Stimulated activated CD4-positive, alpha-beta T cell treated with anti-CD3 and anti-CD28 coated beads, TNF-alpha, amount 100 ng/mL, for 24 hours (primary cell): ENCODE measurements around the gene XIAP.
"Not testable (repeated sequence)": the region's sequence is repeated elsewhere in the genome, so short reads cannot be mapped to it uniquely, and the experiment has no call there.

Experiments
- DNase-seq, 3 experiments: peaks; one replicate each; pipeline ENCODE4 v3.0.0-alpha.2; 2020; ENCODE audit warnings: low read depth in 3 of 3

XIAP gene

DNA sequence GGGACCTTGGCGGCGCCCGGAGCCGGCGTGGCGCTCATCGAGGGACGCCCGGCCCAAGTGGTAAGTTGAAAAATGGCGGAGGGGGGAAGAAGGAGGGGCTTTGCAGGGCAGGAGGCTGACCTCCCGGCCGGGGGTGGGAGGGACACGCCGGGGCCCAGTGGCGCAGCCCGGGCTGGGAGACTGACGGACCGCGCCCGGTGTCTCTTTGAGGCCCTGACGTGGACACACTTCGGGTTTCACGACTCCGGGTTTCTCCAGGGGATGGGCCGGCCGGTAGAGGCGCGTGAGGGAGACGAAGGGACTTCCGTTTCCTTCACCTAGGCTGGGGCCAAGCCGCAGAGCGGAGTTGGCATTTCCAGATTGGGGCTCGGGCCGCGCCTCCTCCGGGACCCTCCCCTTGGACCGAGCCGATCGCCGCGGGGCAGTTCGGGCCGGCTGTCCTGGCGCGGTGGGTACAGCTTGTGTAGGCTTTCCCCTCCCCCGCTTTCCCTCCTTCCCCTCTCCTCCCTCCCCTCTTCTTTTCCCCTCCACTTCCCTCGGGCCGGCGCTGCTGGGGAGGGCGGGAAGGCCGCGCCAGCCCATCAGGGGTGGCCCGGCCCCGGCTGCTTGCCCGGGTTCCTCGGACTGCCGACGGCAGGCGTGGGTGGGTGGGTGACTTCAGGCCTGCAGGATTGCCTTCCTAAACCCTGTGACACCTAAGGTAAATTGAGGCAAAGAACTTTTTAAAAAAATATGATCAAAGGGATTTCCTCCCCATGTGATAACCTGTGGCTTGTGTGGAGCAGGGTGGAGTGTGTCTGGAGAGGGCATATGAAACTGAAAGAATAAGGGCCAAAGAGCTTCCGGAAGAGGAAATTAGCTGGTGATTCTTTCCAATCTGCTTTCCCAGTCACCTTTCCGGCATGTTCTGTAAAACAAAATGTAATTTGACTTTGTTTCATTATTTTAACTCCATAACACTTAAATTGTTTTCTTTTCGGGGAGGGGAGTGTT lies at the start of gene XIAP:
Gene XIAP, plus strand, starts transcription at position 208 of the 993 bp plus-strand sequence. CDS start 25,610 bp downstream, outside the sequence.
- peak; percentile 22 to 65 (median 28) for DNase-seq

DNA sequence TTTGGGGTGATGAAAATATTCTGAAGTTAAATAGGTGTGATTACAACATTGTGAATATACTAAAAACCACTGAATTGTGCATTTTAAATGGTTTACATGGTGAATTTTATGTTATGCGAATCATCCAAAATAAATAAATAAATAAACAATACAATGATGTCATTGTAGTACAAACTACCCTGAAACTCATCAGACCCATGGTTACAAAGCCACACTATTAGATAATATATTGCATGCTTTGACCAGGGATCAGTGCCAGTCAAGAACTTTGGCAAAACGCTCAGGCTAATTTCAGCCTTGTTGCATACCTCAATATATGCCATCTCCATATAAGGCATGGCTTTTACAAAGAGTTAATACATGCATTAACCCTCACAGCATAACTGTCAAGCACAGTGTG lies 45.5 kb upstream of the XIAP start:
- DNase-seq: no peak

DNA sequence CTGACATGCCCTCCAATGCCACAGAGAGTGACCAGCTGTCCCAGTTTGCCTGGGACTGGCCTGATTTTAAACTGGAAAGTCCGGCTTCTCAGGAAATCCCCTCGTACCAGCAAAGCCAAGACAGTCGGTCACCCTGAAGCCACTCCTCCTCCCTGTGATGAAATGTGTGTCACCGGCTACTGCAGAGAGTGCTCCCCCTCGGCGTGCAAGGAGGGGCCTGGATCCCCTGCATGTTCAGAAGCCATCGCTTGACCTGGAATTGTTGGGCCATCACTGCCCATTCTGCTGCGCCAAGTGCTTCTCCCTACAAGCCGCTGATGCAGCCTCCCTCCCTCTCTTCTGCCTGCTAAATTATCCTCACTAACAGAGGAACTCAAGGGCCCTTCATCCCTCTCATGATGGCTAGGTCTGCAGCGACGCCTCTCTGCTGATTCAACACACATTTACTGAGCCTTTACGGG lies 44.9 kb upstream of the XIAP start:
- DNase-seq: not testable (repeated sequence)

DNA sequence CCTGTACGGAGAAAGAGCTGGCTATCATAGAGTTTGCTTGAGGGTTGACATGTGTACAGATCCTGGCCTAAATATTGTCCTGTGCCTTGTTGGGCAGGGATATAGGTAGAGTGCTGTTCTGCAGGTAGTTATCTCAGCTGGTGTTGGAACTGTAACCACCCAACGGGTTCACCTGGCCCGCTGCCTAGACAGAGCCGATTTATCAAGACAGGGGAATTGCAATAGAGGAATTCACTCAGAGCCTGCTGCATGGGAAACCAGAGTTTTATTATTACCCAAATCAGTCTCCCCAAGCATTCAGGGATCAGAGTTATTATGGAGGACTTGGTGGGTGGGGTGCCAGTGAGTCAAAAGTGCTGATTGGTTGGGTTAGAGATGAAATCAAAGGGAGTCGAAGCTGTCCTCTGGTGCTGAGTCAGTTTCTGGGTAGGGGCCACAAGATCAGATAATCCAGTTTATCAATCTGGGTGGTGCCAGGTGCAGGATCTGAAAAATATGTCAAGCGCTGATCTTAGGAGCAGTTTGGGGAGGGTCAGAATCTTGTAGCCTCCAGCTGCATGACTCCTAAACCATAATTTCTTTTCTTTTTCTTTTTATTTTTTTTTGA lies 42.5 kb upstream of the XIAP start:
- DNase-seq: no peak

DNA sequence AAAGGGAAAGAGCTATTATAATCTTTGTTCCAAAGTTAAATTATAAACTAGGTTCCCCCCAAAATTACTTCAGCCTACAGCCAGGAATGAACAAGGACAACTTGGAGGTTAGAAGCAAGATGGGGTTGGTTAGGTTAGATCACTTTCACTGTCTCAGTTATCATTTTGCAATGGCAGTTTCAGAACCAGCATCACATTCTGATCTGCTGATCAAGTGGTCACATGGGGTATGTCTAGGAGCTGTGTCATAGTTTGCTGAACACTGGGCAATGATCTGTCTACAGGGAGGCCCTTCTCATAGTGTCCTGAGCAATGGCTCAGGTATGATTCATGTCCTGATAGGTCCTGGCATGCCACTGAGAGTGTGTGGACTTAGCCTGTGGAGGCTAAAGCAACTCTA lies 41.6 kb upstream of the XIAP start:
- DNase-seq: no peak

DNA sequence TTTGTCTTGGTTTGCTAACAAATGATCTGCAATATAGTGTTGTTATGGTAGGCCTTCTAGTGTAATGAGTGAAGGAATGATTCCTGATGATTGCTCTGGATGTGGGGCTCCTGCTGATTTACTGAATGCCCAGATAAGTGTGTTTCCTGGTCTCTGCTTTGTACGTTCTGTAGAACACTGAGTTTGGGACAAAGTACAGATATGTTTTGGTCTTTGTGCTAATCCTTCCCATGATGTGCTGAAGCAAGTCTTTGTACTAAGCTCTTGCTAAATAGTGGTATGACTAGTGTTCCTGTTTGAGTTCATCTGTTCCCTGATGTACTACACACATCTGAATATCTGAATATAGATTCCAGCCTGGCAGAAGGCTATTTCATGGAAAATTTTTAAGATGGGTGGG lies 36.9 kb upstream of the XIAP start:
- DNase-seq: no peak

DNA sequence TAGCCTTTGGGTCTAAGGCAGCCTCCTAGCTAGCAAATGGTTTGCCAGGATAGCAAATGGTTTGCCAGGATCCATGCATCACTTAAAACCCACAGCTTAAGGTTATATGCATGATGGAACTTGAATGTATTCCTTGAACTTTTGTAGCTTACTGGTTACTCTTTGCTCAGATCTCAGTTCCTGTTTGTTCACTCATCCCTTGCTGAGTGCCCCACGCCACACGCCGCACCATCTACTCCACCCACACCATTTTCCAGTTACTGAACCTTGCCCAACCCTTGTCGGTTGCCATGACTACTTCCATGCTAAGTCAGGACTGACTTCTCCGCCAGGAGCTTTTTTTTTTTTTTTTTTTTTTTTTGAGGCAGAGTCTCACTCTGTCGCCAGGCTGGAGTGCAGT lies 29.5 kb upstream of the XIAP start:
- DNase-seq: peak in 1 of 3 experiments; percentile 24

DNA sequence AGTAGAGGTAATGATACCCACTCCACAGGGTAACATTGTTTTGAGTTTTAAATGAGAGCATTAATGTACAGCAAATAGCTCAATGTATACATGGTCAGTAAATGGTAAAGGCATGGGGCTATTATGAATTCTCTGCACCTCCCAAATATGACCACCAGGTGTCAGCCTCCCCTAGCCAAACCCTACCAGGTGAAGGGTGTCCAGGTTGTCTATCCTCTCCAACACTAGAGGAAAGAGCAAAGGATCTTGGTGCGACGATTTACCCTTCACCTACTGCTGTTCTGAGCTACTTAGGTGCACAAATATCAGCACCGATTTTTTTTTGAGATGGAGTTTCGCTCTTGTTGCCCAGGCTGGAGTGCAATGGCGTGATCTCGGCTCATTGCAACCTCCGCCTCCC lies 26.5 kb upstream of the XIAP start:
- peak; percentile 29 to 51 (median 32) for DNase-seq

DNA sequence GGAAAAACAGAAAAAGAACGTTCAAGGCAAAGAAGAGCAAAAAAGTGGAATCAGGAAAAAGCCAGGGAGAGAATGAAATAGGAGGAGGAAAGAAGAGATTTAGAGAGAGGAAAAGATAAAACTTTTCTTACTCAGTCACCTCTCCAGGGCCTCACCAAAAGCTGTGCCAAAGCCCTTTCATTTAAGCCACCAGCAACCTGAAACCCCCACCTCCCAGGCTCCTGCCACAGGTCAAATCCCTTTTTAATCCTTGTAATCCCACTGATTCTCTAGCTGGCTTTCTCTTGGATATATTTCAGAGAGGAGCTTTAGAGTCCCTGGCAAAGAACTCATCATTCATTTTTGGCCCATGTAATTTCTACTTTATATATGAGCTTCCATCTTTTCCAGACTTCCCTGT lies 25.7 kb upstream of the XIAP start:
- no peak for DNase-seq

DNA sequence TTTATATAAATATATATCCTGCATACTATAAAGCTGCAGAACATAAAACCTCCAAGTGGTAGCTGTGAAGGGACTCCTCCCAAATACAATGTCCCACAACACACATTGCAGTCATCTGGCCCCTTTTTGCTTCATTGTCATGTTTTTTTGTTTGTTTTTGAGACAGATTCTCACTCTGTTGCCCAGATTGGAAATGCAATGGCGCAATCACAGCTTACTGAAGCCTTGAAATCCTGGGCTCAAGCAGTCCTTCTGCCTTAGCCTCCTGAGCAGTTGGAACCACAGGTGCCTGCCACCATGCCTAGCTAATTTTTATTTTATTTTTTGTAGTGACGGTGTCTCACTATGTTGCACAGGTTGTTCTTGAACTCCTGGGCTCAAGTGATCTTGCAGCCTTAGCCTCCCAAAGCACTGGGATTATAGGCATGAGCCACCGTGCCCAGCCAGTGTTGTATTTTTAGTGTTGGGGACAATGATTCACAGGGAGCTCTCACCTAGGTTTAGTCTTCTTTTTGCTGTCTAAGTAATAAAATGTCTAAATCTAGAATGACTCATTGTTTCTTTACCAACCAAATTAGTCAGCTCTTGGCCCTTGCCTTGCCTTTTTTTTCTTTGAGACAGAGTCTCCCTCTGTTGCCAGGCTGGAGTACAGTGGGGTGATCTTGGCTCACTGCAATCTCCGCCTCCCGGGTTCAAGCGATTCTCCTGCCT lies 24.0 kb upstream of the XIAP start:
- peak in 1 of 3 experiments; percentile 25 for DNase-seq

DNA sequence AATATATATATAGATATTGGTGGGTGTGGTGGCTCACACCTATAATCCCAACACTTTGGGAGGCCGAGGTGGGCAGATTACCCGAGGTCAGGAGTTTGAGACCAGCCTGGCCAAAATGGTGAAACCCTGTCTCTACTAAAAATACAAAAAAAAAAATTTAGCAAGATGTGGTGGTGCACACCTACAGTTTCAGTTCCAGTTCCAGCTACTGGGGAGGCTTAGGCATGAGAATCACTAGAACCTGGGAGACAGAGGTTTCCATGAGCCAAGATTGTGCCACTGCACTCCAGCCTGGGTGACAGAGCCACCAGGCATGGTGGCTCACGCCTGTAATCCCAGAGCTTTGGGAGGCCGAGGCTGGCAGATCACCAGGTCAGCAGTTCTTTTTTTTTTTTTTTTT lies 14.7 kb upstream of the XIAP start:
- DNase-seq: not testable (repeated sequence)

DNA sequence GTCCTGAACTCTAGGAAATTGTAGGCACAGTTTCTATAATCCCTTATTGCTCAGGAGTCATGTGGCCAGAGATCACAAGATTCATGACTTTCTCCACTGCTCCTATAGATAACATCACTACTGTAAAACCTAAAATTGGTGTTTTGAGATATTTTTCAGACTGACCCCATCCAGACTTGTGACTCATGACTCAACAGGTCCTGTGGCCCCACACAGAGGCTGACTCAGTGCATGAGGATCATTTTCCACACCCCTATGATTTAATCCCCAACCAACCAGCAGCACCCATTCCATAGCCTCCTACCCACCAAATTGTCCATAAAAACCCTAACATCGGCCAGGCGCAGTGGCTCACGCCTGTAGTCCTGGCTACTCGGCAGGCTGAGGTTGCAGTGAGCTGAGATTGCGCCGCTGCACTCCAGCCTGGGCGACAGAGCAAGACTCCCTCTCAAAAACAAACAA lies 13.2 kb upstream of the XIAP start:
- no peak for DNase-seq

DNA sequence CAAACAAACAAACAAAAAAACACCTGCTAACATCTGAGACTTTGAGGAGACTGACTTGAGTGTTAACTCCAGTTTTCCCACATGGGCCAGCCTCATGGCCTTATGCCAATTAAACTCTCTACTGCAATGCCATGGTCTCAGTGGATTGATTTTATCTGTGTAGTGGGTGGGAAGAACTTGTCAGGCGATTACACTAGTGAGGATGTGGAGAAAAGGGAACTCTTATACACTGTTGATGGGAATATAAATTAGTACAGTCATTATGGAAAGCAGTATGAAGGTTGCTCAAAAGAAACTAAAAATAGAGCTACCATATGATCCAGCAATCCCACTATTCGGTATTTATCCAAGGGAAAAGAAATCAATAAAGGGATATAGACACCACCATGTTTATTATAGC lies 12.8 kb upstream of the XIAP start:
- DNase-seq: no peak

DNA sequence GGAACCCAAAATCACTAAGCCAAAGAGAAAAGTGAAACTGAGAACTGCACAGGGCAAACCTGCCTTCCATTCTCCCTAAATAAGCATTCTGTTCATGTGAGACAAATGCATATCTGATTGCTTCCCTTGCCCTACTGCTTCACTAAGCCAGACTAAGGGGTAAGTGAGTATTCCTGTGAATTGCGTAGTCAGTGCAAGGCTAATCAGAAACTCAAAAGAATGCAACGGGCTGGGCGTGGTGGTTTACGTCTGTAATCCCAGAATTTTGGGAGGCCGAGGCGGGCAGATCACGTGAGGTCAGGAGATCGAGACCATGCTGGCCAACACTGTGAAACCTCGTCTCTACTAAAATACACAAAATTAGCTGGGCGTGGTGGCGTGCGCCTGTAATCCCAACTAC lies 10.8 kb upstream of the XIAP start:
- no peak for DNase-seq

DNA sequence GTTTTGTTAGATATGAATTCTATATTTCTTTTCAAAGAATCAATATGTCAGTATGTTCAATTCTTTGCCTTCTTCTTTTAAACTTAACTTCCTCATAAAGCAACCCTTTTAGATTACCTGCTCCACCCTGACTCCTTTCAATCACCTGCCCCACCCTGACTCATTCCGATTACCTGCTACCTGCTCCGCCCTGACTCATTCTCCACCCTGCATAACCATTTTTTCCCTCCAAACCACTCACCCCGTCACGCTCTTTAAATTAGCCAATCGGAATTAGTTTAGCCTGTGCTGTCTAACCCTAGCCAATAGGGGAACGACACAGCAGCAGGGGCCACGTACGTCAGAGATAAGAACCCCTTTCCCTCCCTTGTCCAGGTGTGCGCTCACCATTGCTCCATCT lies 9.9 kb upstream of the XIAP start:
- not testable (repeated sequence) for DNase-seq

DNA sequence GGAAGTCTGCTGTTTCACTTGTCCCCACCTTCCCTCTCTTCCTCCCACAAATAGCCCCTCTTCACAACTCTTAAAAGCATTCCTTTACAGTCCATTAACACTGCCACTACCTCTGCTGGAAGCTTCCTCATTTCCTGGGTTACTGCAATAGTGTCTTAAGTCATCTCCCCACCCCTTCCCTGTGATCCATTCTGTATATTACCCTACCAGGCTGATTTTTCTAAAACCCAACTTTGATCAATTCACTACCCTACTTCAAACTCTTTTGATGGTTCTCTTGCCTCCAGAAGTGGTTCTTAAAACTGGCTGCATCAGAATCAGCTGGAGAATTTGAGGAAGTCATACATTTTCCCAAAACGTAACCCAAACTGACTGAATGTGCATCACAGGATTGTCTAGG lies 8.8 kb upstream of the XIAP start:
- DNase-seq: no peak

DNA sequence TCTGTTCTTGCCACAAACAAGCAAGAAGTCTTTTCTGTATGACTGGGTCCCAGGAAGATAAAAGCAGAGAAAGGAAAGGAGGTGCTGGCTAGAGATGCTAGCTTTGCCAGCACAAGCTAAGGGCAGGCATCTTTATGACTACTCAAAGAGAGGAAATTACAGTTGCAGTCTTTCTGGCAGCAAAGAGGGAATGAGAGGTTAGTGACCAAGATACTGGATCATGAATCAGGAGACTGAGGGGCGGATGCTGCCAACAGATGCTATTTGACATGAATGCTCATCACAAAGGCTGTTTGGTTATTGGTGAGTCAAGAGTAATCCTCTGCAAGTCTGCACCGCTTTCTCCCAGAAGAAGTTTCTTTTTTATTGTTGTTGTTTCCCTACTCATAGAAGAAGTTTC lies 5.5 kb upstream of the XIAP start:
- DNase-seq: no peak

DNA sequence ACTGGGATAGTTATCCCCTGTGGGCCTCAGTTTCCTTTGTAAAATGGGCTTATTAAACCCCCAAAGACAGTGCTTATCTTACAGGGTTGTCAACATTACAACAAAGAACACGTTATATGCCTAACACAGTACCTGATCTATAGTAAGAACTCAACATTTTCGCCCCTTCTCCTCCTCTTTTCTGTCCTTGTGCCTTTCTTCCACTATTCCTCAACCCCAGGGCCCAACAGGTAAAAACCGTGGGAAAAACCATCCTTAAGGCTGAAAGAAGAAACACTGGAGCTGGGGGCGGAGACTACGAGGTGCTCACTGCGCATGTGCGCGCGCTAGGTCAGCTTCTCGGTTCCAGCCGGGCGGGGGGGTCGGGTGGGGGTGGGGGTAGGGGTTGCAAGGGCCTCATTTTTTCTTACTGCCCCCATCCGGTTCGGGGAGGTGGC lies 426 bp upstream of the XIAP start:
- peak in 1 of 3 experiments; percentile 9 for DNase-seq

DNA sequence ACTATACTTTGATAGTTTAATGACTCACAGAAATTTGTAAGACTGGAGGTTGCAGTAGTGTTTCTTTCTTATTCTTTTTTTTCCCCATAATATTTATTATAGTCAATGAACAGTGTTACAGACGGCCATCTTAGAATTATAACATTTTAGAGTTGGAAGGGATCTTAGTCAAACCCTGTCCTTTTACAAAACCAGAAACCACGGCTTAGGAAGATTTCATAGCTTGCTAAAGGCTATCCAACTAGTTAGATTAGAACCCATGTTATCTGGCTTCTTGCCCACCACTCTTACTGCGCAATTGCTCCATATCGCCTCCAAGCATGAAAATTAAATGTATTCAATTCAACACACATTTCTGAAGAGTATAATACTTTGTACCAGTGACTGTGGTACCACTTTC lies 1.1 kb downstream of the XIAP start:
- no peak for DNase-seq

DNA sequence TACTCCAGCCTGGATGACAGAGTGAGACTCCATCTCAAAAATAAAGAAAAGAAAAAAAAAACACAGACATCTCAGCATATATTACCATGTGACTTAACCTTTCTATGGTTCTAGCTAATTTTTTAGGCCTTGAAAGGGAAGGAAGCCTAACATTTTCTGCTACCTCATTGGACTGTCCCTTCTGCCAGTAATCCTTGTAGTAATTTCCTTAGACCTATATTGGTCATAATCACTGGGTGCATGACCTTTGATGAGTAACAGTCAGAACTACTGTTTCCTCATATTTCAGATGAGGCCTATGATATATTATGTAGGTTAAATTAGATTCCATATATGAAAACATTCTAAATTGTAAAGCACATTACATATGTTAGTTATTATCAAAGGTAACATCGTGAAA lies 9.6 kb downstream of the XIAP start:
- no peak for DNase-seq

DNA sequence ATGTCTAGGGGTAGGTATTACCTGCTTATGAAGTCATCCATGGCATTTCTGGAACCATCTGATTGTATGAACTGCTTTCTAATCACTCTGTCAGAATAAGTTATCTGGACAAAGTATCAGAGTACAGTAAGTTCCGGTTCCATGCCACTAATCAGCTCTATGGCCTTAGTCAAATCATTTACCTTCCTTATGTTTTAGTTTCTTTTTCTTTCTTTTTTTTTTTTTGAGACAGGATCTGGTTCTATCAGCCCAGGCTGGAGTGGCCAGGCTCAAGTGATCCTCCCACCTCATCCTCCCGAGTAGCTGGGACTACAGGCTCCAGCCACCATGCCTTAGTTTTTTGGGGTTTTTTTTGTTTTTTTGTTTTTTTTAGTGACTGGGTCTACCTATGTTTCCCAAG lies 11.5 kb downstream of the XIAP start:
- no peak for DNase-seq

DNA sequence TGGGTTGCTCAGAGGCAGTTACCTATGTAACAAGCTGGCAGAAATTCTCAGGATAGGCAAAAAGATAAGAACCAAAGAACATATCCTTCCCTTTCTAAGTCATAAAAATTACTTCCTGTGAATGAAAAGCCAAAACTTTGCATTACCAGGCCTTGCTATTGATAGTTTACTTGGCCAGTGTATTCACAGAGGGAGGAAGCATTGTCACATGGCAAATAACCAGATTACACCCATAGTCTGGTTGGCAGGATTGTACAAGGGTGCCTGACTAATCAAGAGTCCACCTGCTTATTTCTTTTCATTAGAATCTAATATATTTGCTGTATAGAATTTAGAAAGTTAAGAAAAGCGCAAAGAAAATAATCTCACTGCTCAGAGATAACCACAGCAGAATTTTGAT lies 14.1 kb downstream of the XIAP start:
- no peak for DNase-seq
